Mammary epithelial cell (primary cell): Measurements from ENCODE around the gene KCTD19.

ENCODE experiments used
- CTCF ChIP-seq, 2 donors: IDR thresholded peaks in 1 of 2; conservative IDR thresholded peaks in 1 of 2; 2 replicates each; pipeline ENCODE4 v1.5.1; 2011 to 2012; ENCODE audit warnings: inconsistent platforms in 2 of 2, low read length in 2 of 2, mild to moderate bottlenecking in 2 of 2, control low read depth in 1 of 2, low read depth in 1 of 2; ENCODE audit not compliant: insufficient read depth in 1 of 2; ENCODE audit errors: extremely low read depth in 1 of 2
- EZH2 ChIP-seq: IDR thresholded peaks from 2 replicates; pipeline ENCODE4 v1.6.1; 2012; ENCODE audit warnings: low read length, inconsistent platforms, borderline replicate concordance

GRCh38 chr16:67364600-67365235 lies 38.2 kb upstream of the KCTD19 start:
- TF ChIP-seq CTCF (conservative IDR thresholded peaks at IDR 0.05 in 1 of 2, IDR thresholded peaks at IDR 0.05 in 1 of 2; ENCODE audit: extremely low read depth in 1 of 2, insufficient read depth in 1 of 2, low read depth in 1 of 2, low read length in 2 of 2) (no peak), EZH2 (no peak)
